GM12878 (cell line): ENCODE measurements around the gene IGLON5. TPM values are rescaled to one million over a fixed set of nuclear protein-coding genes. Genes with fewer than 3 reads are reported as not detected.

Experiments used
- ATAC-seq: fragments of 200-7000 bp; cut with Tn5 transposase; 3 replicates; pipeline ENCODE4 v1.9.1; 2020; ENCODE audit warnings: mild to moderate bottlenecking, moderate library complexity
- BruUV-seq: library from RNA; stranded (reverse); fragments of 400-500 nt; replicated peaks from 2 replicates; lab custom pipeline; 2021; lab: Mats Ljungman, UMichigan
- CTCF ChIA-PET: fragments of 300-600 bp; sonication (Branson Sonifier 250); formaldehyde crosslinking; extraction: SDS; loops from one replicate; lab custom pipeline; 2021; ENCODE audit warnings: inconsistent platforms; lab: Yijun Ruan, JAX
- POLR2A ChIA-PET: fragments of 350-600 bp; formaldehyde crosslinking; extraction: SDS; loops from one replicate; lab custom pipeline; 2021; ENCODE audit warnings: inconsistent platforms; lab: Charles Lee
- RAD21 ChIA-PET: fragments of 300-600 bp; sonication (Branson Sonifier 250); formaldehyde crosslinking; loops from one replicate; lab custom pipeline; 2023; ENCODE audit warnings: antibody characterized with exemption; ENCODE audit not compliant: unreplicated experiment; lab: Charles Lee
- SMC1A ChIA-PET: fragments of 300-600 bp; sonication (Branson Sonifier 250); formaldehyde crosslinking; loops from one replicate; lab custom pipeline; 2023; ENCODE audit not compliant: unreplicated experiment, uncharacterized antibody; lab: Charles Lee
- DNase-seq: peaks from one replicate; pipeline ENCODE4 v3.0.0-alpha.2; 2011; ENCODE audit warnings: low read depth, low spot score
- FAIRE-seq: peaks from 3 replicates; lab custom pipeline; 2011; peaks lifted over from hg19 to GRCh38; lab: Jason Lieb, UNC
- H2AFZ ChIP-seq: 2 replicates; pipeline ENCODE4 v1.6.0; 2011; ENCODE audit warnings: low read depth, low read length, control low read depth; ENCODE audit not compliant: control insufficient read depth
- H3K27ac ChIP-seq: 2 replicates; pipeline ENCODE4 v1.5.1; 2011; ENCODE audit warnings: control low read depth; ENCODE audit not compliant: control insufficient read depth, insufficient read depth
- H3K27me3 ChIP-seq, 2 experiments: replicated peaks in 1 of 2; 2 replicates each; pipeline versions ENCODE4 v1.6.0 to v1.6.1; 2011; ENCODE audit warnings: low read length in 1 of 2; ENCODE audit not compliant: control insufficient read depth in 2 of 2, insufficient read depth in 2 of 2
- H3K36me3 ChIP-seq, 2 experiments: 2 replicates each; pipeline ENCODE4 v1.5.1; 2011; ENCODE audit warnings: low read length in 1 of 2; ENCODE audit not compliant: control insufficient read depth in 2 of 2, insufficient read depth in 2 of 2
- H3K4me1 ChIP-seq: 2 replicates; pipeline ENCODE4 v1.6.1; 2011; ENCODE audit warnings: mild to moderate bottlenecking, low read length, moderate library complexity, mixed read lengths; ENCODE audit not compliant: control insufficient read depth, insufficient read depth
- H3K4me2 ChIP-seq: 2 replicates; pipeline ENCODE4 v1.6.0; 2011; ENCODE audit warnings: control low read depth; ENCODE audit not compliant: control insufficient read depth, insufficient read depth
- H3K4me3 ChIP-seq: fragments of 200-600 bp; sonication (generic); 2 replicates; pipeline ENCODE4 v1.5.1; 2016
- H3K79me2 ChIP-seq: 2 replicates; pipeline ENCODE4 v1.6.0; 2011; ENCODE audit warnings: low read length; ENCODE audit not compliant: control insufficient read depth, insufficient read depth
- H3K9ac ChIP-seq: 2 replicates; pipeline ENCODE4 v1.8.0; 2011; ENCODE audit warnings: low read length, control low read depth, mixed read lengths; ENCODE audit not compliant: control insufficient read depth, insufficient read depth
- H3K9me3 ChIP-seq: replicated peaks from 3 replicates; pipeline ENCODE4 v1.5.1; 2011; ENCODE audit warnings: mild to moderate bottlenecking, low read length; ENCODE audit not compliant: control insufficient read depth, insufficient read depth
- H4K20me1 ChIP-seq: 2 replicates; pipeline ENCODE4 v1.6.0; 2011; ENCODE audit not compliant: control insufficient read depth, insufficient read depth
- BHLHE40 ChIP-seq, 2 experiments: fragments of 450-650 bp in 1 of 2; IDR thresholded peaks; 2 replicates each; pipeline ENCODE4 v1.6.1; 2011 to 2017; ENCODE audit warnings: low read depth in 2 of 2, borderline replicate concordance in 1 of 2, improper control_type of control experiment in 1 of 2, low read length in 1 of 2, mild to moderate bottlenecking in 1 of 2
- CBX5 ChIP-seq: sonication (generic); IDR thresholded peaks from 2 replicates; pipeline ENCODE4 v1.6.1; 2016; ENCODE audit warnings: low read depth, moderate library complexity, mild to moderate bottlenecking, inconsistent platforms
- CREB1 ChIP-seq: IDR thresholded peaks from 2 replicates; pipeline ENCODE4 v1.6.1; 2012; ENCODE audit warnings: low read depth, mild to moderate bottlenecking, inconsistent platforms
- FOXK2 ChIP-seq: fragments of 450-650 bp; IDR thresholded peaks from 2 replicates; pipeline ENCODE4 v1.6.1; 2017; ENCODE audit warnings: mild to moderate bottlenecking, moderate library complexity
- HDAC6 ChIP-seq: fragments of 200-600 bp; sonication (generic); IDR thresholded peaks from one replicate; pipeline ENCODE4 v1.8.0; 2017; ENCODE audit warnings: antibody characterized with exemption; ENCODE audit not compliant: unreplicated experiment
- LARP7 ChIP-seq: fragments of 450-650 bp; IDR thresholded peaks from 2 replicates; pipeline ENCODE4 v1.6.1; 2017; ENCODE audit warnings: mild to moderate bottlenecking
- RAD21 ChIP-seq: IDR thresholded peaks from 2 replicates; pipeline ENCODE4 v1.6.1; 2011; ENCODE audit warnings: mild to moderate bottlenecking, low read depth, low read length, moderate library complexity; ENCODE audit not compliant: insufficient read depth
- RELA ChIP-seq: fragments of 450-650 bp; IDR thresholded peaks from 2 replicates; pipeline ENCODE4 v1.8.0; 2014; ENCODE audit warnings: borderline replicate concordance; ENCODE audit not compliant: partially characterized antibody
- SP1 ChIP-seq: IDR thresholded peaks from one replicate; pipeline ENCODE4 v1.6.1; 2011; ENCODE audit warnings: low read depth, low read length
- STAT3 ChIP-seq: IDR thresholded peaks from 2 replicates; pipeline ENCODE4 v1.6.1; 2011; ENCODE audit warnings: low read depth, low read length, improper control_type of control experiment
- SUPT20H ChIP-seq: IDR thresholded peaks from 2 replicates; pipeline ENCODE4 v1.6.1; 2011; ENCODE audit warnings: low read depth, mild to moderate bottlenecking, low read length, moderate library complexity, borderline replicate concordance; ENCODE audit not compliant: control insufficient read depth
- TCF7 ChIP-seq: IDR thresholded peaks from 2 replicates; pipeline ENCODE4 v1.6.1; 2014; ENCODE audit warnings: antibody characterized with exemption, borderline replicate concordance
- YBX1 ChIP-seq: fragments of 450-650 bp; IDR thresholded peaks from 2 replicates; pipeline ENCODE4 v1.6.1; 2016; ENCODE audit warnings: antibody characterized with exemption
- YY1 ChIP-seq: IDR thresholded peaks from 2 replicates; pipeline ENCODE4 v1.6.1; 2011; ENCODE audit warnings: low read depth, mild to moderate bottlenecking, low read length
- WGBS: methylation state at CpG from one replicate; pipeline ENCODE4 v1.1.6; 2016; ENCODE audit warnings: low lambda C conversion rate; ENCODE audit not compliant: insufficient replicate concordance, insufficient coverage; ENCODE audit errors: missing lambda C conversion rate; 5-methylcytosine and 5-hydroxymethylcytosine counted together
- in situ Hi-C: fragments of 300-500 bp; cut with MboI; formaldehyde crosslinking; loops from 9 replicates; pipeline ENCODE4 v1.14.3; 2018; ENCODE audit warnings: mixed read lengths
- intact Hi-C: fragments of 100-400 bp; cut with micrococcal nuclease; formaldehyde crosslinking; loops from one replicate; pipeline ENCODE4 v1.14.2; 2022; ENCODE audit not compliant: unreplicated experiment
- polyA plus RNA-seq, 11 experiments: library from polyadenylated mRNA; depleted of rRNA in 4 of 11; unstranded in 6 of 11; stranded (reverse) in 5 of 11; fragments of >200 nt; fragmentation: Nextera tagmentation in 4 of 11; fragmentation: Illumina TruSeq in 1 of 11; extraction: Ambion mirVana in 4 of 11; extraction: Trizol in 1 of 11; gene quantifications; 1 replicate in 1 of 11; 2 replicates in 10 of 11; pipeline versions ENCODE4 v1.2.1 to v1.2.3, GENCODE V29; 2011 to 2016; ENCODE audit warnings: inconsistent platforms in 2 of 11, missing spikeins in 2 of 11, low read depth in 1 of 11
- total RNA-seq, 4 experiments: library from RNA; depleted of rRNA in 3 of 4; stranded (reverse); fragments of >200 nt in 3 of 4; fragmentation: Illumina TruSeq in 1 of 4; extraction: Trizol in 1 of 4; gene quantifications; 2 replicates each; pipeline versions ENCODE4 v1.2.1 to v1.2.3, GENCODE V29; 2013 to 2021
- TF ChIP-seq, protein P1 (sequence below): fragments of 450-650 bp; IDR thresholded peaks from 2 replicates; pipeline ENCODE4 v1.6.1; 2017; ENCODE audit warnings: antibody characterized with exemption, mild to moderate bottlenecking, moderate library complexity
- TF ChIP-seq, protein P2 (sequence below): IDR thresholded peaks from 2 replicates; pipeline ENCODE4 v1.6.1; 2011; ENCODE audit warnings: borderline replicate concordance, low read depth, mild to moderate bottlenecking, moderate library complexity, low read length; ENCODE audit not compliant: insufficient read depth, poor library complexity, severe bottlenecking

The IGLON5 gene
- total and polyA plus RNA-seq, 10 of the 15 experiments (the other 5 are each of a cell fraction or from before 2014, with no cell fraction given) = not detected

DNA sequence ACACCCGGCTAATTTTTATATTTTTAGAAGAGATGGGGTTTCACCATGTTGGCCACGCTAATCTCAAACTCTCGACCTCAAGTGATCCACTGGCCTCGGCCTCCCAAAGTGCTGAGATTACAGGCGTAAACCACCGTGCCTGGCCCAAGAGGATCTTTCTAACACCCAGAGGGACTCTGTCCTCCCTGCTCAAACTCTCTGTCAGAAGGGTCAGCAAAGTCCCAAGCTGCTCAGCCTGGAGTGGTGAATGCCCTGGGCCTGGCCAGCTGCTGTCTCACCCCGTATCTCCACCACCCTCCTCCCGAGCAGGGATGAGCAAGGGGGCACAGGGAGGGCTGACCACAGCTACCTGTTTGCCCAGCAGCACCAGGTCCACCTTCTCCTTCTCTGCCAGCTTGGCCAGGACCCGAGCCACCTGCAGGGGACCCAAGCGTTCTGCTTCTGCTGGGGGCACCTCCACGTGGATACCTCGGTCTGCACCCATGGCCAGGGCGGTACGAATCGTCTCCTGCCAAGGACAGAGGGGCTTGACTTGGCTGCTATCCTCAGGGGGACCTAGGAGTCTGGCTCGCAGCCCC, 41.4 kb downstream of the IGLON5 start:
- peaks cover 0 to 4% of the 10 kb centered on the region in 2 experiments; a peak in 1 of 4 replicates for H3K36me3 ChIP-seq
- no peaks in the 10 kb centered on the region for H3K27me3 ChIP-seq
- ChIA-PET POLR2A (no interaction called here), SMC1A (interaction anchor here (1.7 kb wide), 1 partner anchor 13 kb away, joined by 4 read pairs; no protein-coding TSS in a partner anchor), CTCF (no interaction called here), RAD21 (no interaction called here)
- in situ Hi-C loops = loop anchor here (25.0 kb wide), 1 partner anchor 1016 kb away; the partner anchor contains the start of gene KCNC3
- no peak for ATAC-seq
- no peaks in the 10 kb centered on the region for H3K79me2 ChIP-seq
- no peak overlapping the region for H2AFZ ChIP-seq
- H4K20me1 ChIP-seq = no peaks in the 10 kb centered on the region
- H3K27ac ChIP-seq = no peak overlapping the region
- H3K9me3 ChIP-seq = no peaks in the 10 kb centered on the region
- DNase-seq = no peak
- H3K4me2 ChIP-seq = no peak overlapping the region
- no TSS peak for BruUV-seq
- 94% methylated on average over 15 of the region's 16 CpGs for WGBS
- intact Hi-C loops = no loop called here
- TF ChIP-seq, protein P1, sequence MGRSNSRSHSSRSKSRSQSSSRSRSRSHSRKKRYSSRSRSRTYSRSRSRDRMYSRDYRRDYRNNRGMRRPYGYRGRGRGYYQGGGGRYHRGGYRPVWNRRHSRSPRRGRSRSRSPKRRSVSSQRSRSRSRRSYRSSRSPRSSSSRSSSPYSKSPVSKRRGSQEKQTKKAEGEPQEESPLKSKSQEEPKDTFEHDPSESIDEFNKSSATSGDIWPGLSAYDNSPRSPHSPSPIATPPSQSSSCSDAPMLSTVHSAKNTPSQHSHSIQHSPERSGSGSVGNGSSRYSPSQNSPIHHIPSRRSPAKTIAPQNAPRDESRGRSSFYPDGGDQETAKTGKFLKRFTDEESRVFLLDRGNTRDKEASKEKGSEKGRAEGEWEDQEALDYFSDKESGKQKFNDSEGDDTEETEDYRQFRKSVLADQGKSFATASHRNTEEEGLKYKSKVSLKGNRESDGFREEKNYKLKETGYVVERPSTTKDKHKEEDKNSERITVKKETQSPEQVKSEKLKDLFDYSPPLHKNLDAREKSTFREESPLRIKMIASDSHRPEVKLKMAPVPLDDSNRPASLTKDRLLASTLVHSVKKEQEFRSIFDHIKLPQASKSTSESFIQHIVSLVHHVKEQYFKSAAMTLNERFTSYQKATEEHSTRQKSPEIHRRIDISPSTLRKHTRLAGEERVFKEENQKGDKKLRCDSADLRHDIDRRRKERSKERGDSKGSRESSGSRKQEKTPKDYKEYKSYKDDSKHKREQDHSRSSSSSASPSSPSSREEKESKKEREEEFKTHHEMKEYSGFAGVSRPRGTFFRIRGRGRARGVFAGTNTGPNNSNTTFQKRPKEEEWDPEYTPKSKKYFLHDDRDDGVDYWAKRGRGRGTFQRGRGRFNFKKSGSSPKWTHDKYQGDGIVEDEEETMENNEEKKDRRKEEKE = no peak
- TF ChIP-seq TCF7 = no peak
- TF ChIP-seq CBX5 = no peak
- TF ChIP-seq RAD21 = no peak
- TF ChIP-seq STAT3 = no peak
- TF ChIP-seq FOXK2 = no peak
- TF ChIP-seq BHLHE40 (IDR thresholded peaks at IDR 0.05; ENCODE audit: borderline replicate concordance in 1 of 2, low read depth in 2 of 2, low read length in 1 of 2) = no peak
- TF ChIP-seq YBX1 = no peak
- TF ChIP-seq SP1 = no peak
- TF ChIP-seq YY1 = no peak
- no peak for TF ChIP-seq HDAC6
- no peak for TF ChIP-seq RELA
- no peak for TF ChIP-seq LARP7
- no peak for TF ChIP-seq CREB1
- no peak for TF ChIP-seq SUPT20H
- TF ChIP-seq, protein P2, sequence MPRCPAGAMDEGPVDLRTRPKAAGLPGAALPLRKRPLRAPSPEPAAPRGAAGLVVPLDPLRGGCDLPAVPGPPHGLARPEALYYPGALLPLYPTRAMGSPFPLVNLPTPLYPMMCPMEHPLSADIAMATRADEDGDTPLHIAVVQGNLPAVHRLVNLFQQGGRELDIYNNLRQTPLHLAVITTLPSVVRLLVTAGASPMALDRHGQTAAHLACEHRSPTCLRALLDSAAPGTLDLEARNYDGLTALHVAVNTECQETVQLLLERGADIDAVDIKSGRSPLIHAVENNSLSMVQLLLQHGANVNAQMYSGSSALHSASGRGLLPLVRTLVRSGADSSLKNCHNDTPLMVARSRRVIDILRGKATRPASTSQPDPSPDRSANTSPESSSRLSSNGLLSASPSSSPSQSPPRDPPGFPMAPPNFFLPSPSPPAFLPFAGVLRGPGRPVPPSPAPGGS = no peak
- TF ChIP-seq, all 136 proteins: peak for 0
- no peaks in the 10 kb centered on the region for H3K4me1 ChIP-seq
- no peak for FAIRE-seq
- H3K4me3 ChIP-seq = no peak overlapping the region
- no peak overlapping the region for H3K9ac ChIP-seq
